ENCODE data around the gene MCM3.

MCM3 gene

GRCh38 chr6:52284460-52285176 lies at the start of gene MCM3:
Gene MCM3, minus strand, starts transcription at chr6:52284742. Its CDS starts 68 bp downstream, at chr6:52284674.
- H3K9me2 ChIP-seq (replicated peaks; ENCODE audit: control insufficient read depth, low read length), result no peaks in the 10 kb centered on the region
- TF ChIP-seq CTCF (IDR thresholded peaks at IDR 0.05; ENCODE audit: low read depth, low read length, poor library complexity, severe bottlenecking) (no peak), EZH2phosphoT487 (IDR thresholded peaks at IDR 0.05; ENCODE audit: borderline replicate concordance, low read length) (no peak)
- peak within 1 kb of the TSS; percentile 94 for H3K27ac ChIP-seq (ENCODE audit: low read depth, low read length)
- H3K4me2 ChIP-seq (ENCODE audit: low read length), result peak within 1 kb of the TSS; percentile 80
- 0 out of 2 replicates have a peak, but pooled peaks cover 11% of the 10 kb centered on the region for H4K20me1 ChIP-seq (ENCODE audit: control insufficient read depth, insufficient read depth, low read depth, low read length)
- no peaks in the 10 kb centered on the region for H3K9me3 ChIP-seq (ENCODE audit: control insufficient read depth, insufficient read depth, low read length)
- peaks cover 49% of the 10 kb centered on the region for H3K36me3 ChIP-seq (ENCODE audit: control insufficient read depth, low read length)
- peaks cover 11% of the 10 kb centered on the region for H3F3A ChIP-seq (ENCODE audit: control insufficient read depth, insufficient read depth)
- H3K27me3 ChIP-seq (ENCODE audit: control insufficient read depth, low read length), result no peaks in the 10 kb centered on the region
- H3K4me3 ChIP-seq (ENCODE audit: low read length), result peak within 1 kb of the TSS; percentile 96
- H3K79me2 ChIP-seq (ENCODE audit: control insufficient read depth, low read length), result peaks cover 50% of the 10 kb centered on the region
- H3K4me1 ChIP-seq (ENCODE audit: control insufficient read depth, low read length), result peaks cover 49% of the 10 kb centered on the region

GRCh38 chr6:52333840-52334200 lies 49.3 kb upstream of the MCM3 start:
- Histone ChIP-seq H3K9me2 (replicated peaks; ENCODE audit: control insufficient read depth, low read length) (no peaks in the 10 kb centered on the region), H4K20me1 (ENCODE audit: control insufficient read depth, insufficient read depth, low read depth, low read length) (no peaks in the 10 kb centered on the region), H3K36me3 (ENCODE audit: control insufficient read depth, low read length) (no peaks in the 10 kb centered on the region), H3K27ac (ENCODE audit: low read depth, low read length) (no peak overlapping the region), H3K4me1 (ENCODE audit: control insufficient read depth, low read length) (peaks cover 20% of the 10 kb centered on the region), H3K27me3 (ENCODE audit: control insufficient read depth, low read length) (no peaks in the 10 kb centered on the region), H3K79me2 (ENCODE audit: control insufficient read depth, low read length) (no peaks in the 10 kb centered on the region), H3K4me2 (ENCODE audit: low read length) (peak overlapping the region; percentile 30), H3K9me3 (ENCODE audit: control insufficient read depth, insufficient read depth, low read length) (no peaks in the 10 kb centered on the region), H3F3A (ENCODE audit: control insufficient read depth, insufficient read depth) (no peaks in the 10 kb centered on the region), H3K4me3 (ENCODE audit: low read length) (no peak overlapping the region)
- TF ChIP-seq EZH2phosphoT487 (IDR thresholded peaks at IDR 0.05; ENCODE audit: borderline replicate concordance, low read length) (no peak), CTCF (IDR thresholded peaks at IDR 0.05; ENCODE audit: low read depth, low read length, poor library complexity, severe bottlenecking) (no peak)

GRCh38 chr6:52331793-52332457 lies 47.4 kb upstream of the MCM3 start:
- H4K20me1 ChIP-seq (ENCODE audit: control insufficient read depth, insufficient read depth, low read depth, low read length), result no peaks in the 10 kb centered on the region
- no peaks in the 10 kb centered on the region for H3K9me3 ChIP-seq (ENCODE audit: control insufficient read depth, insufficient read depth, low read length)
- H3K4me1 ChIP-seq (ENCODE audit: control insufficient read depth, low read length), result peaks cover 22% of the 10 kb centered on the region
- H3K27me3 ChIP-seq (ENCODE audit: control insufficient read depth, low read length), result no peaks in the 10 kb centered on the region
- TF ChIP-seq CTCF (IDR thresholded peaks at IDR 0.05; ENCODE audit: low read depth, low read length, poor library complexity, severe bottlenecking) (no peak), EZH2phosphoT487 (IDR thresholded peaks at IDR 0.05; ENCODE audit: borderline replicate concordance, low read length) (no peak)
- H3F3A ChIP-seq (ENCODE audit: control insufficient read depth, insufficient read depth), result no peaks in the 10 kb centered on the region
- H3K4me3 ChIP-seq (ENCODE audit: low read length), result no peak overlapping the region
- no peak overlapping the region for H3K4me2 ChIP-seq (ENCODE audit: low read length)
- H3K79me2 ChIP-seq (ENCODE audit: control insufficient read depth, low read length), result no peaks in the 10 kb centered on the region
- no peaks in the 10 kb centered on the region for H3K36me3 ChIP-seq (ENCODE audit: control insufficient read depth, low read length)
- no peak overlapping the region for H3K27ac ChIP-seq (ENCODE audit: low read depth, low read length)
- no peaks in the 10 kb centered on the region for H3K9me2 ChIP-seq (replicated peaks; ENCODE audit: control insufficient read depth, low read length)

All from DOHH2 (cell line).